T-helper 22 cell (primary cell): ENCODE data around the gene APC2.
"Not testable (repeated sequence)": the region's sequence is repeated elsewhere in the genome, so short reads cannot be mapped to it uniquely, and the experiment has no call there.

Source experiments
- DNase-seq: peaks from one replicate; pipeline ENCODE4 v3.0.0-alpha.2; 2020; ENCODE audit warnings: low read depth

The APC2 gene

DNA sequence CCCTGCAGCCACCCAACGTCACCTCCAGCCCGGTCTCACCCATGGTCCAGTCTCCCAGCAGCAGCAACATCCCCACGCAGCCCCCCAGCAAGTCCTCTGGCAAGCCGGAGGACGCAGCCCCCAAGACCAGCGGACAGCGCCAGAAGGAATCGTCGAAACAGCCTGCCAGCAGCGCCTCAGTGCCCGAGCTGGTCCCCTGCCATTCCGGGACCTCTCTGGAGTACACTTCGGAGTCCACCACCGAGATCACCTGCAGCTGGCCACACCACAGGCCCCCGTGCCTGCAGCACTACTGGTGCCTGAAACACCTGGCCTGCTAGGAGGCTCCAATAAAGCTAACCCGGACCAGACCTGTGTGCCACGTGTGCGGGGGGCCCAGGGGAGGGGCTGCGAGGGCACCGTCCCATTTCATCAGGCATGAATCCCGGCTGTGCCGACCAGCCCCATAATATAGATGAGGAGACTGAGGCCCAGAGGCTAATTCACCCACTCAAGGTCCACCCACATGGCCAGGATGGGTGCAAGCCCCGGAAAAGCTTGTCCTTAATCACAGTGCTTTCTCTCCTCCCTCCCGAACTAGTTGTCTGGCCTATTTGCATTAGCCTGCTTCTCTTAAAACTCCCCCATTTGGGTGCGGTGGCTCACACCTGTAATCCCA, 47.8 kb downstream of the APC2 start:
- no peak for DNase-seq

DNA sequence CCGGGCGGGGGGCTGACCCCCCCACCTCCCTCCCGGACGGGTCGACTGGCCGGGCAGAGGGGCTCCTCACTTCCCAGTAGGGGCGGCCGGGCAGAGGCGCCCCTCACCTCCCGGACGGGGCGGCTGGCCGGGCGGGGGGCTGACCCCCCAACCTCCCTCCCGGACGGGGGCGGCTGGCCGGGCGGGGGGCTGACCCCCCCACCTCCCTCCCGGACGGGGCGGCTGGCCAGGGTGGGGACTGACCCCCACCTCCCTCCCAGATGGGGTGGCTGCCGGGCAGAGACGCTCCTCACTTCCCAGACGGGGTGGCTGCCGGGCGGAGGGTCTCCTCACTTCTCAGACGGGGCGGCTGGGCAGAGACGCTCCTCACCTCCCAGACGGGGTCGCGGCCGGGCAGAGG, 49.3 kb downstream of the APC2 start:
- DNase-seq, result not testable (repeated sequence)

DNA sequence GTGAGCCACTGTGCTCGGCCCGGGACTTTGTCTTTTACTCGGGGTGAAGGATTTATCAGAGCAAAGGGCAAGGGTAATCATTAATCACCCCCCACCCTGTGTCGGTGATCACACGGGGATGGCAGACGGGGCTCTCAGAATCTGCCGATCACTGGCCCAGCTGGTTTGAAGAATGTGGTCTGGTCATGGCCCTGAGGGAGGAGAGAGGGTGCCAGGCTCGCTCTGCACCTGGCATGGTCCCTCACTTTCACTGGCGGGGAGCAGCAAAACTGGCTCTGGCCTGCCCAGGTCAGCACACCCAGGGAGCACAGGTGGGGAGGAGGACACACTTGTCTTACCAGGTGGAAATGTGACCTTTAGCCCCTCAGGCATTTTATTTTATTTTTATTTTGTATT, 51.3 kb downstream of the APC2 start:
- DNase-seq, result no peak

DNA sequence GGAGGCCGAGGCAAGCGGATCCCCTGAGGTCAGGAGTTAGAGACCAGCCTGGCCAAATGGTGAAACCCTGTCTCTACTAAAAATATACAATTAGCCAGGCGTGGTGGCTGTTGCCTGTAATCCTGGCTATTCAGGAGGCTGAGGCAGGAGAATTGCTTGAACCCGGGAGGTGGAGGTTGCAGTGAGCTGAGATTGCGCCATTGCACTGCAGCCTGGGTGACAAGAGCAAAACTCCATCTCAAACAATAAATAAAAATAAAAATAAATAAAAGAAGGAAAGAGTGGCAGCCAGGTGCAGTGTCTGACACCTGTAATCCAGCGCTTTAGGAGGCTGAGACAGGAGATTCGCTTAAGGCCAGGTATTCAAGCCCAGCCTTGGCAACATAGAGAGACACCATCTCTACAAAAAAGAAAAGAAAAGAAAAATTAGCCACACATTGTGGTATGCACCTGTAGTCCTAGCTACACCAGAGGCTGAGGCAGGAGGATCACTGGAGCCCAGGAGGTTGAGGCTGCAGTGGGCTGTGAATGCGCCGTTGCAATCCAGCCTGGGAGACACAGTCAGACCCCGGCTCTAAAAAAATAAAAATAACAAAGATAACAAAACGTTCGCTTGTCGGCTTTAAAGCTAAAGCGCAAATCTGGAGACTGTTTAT, 52.6 kb downstream of the APC2 start:
- DNase-seq, result no peak

DNA sequence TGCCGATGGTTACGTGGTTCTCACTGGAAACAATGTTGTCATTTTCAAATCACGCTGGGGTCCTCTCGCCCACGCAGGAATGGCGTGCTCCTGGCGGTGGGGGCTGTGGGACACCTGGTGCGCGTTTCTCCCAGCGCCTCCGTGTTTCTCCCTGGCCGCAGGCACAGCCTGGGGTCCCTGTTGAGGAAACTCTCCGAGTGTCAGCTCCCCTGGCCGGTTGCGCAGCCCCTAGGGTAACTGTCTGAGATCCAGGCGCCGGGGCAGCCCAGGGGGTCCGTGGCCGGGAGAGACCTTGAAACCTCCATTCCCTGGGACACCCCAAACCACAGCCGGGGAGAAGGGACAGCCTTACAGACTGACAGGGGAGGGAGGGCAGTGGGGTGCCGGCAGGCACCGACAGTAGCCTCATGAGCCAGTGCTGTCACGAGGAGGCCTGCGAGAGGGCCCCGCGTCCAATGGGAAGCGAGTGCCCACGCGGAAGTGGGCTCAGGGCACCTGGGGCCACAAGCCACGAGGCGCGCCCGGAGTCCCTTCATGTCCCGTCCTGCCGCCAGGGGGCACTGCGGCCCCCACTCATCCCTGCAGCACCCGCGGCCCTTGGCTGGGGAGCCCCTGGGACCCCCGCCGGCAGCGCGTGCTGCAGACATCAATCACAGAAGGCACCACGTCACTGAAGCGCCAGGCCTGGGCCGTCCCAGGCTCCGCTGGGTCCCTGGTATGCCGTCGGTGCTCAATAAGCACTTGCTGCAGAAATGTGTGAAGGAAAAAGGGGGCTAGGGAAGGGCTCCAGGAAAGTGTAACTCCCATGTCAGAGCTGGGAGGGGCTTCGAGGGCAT, 53.4 kb downstream of the APC2 start:
- DNase-seq, result no peak

DNA sequence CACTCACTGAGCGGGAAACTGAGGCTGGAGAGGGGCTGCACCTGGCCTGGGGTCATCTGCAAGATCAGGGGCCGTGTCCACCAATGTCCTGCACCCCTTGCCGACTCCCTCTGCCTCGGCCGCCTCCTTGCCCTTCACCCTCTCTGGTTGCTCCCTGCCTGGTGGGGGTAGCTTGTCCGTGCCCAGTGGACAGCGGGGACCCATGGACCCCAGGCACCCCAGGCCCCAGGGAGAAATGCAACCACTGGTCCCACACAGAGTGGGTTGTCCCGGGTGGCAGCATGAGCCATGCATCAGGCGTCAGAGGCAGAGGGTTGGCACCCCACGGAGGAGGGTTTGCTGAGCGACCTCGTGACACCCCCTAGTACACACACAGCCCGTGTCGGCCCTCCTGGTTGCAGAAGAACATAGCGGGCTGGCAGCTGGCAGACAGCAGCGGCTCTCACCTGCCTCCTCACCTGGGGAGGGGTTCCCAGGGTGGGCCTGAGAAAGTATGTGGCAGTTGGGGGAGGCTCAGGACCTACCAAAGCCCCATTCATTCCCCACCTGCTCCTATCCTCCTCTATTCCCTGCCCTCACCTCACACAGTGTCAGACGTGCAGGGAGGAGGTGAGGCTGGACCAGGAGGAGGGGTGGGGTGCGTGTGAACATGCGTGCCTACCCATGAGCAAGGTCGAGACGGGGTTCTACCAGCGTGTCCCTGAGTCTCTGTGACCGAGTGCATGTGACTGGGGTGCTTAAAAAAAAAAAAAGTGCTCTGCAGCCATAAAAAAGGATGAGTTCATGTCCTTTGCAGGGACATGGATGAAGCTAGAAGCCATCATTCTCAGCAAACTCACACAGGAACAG, 54.2 kb downstream of the APC2 start:
- no peak for DNase-seq

DNA sequence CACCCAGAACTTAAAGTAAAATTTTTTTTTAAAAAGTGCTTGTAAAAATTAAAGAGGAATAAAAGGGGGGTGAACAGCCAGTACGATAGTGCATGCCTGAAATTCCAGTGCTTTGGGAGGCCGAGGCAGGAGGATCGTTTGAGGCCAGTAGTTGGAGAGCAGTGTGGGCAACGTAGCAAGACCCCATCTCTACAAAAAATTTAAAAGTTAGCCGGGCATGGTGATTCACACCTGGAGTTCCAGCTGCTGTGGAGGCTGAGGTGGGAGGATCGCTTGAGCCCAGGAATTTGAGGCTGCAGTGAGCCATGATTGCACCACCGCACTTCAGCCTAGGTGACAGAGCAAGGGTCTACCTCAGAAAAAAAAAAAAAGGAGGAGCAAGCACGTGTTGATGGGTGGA, 55.1 kb downstream of the APC2 start:
- no peak for DNase-seq

DNA sequence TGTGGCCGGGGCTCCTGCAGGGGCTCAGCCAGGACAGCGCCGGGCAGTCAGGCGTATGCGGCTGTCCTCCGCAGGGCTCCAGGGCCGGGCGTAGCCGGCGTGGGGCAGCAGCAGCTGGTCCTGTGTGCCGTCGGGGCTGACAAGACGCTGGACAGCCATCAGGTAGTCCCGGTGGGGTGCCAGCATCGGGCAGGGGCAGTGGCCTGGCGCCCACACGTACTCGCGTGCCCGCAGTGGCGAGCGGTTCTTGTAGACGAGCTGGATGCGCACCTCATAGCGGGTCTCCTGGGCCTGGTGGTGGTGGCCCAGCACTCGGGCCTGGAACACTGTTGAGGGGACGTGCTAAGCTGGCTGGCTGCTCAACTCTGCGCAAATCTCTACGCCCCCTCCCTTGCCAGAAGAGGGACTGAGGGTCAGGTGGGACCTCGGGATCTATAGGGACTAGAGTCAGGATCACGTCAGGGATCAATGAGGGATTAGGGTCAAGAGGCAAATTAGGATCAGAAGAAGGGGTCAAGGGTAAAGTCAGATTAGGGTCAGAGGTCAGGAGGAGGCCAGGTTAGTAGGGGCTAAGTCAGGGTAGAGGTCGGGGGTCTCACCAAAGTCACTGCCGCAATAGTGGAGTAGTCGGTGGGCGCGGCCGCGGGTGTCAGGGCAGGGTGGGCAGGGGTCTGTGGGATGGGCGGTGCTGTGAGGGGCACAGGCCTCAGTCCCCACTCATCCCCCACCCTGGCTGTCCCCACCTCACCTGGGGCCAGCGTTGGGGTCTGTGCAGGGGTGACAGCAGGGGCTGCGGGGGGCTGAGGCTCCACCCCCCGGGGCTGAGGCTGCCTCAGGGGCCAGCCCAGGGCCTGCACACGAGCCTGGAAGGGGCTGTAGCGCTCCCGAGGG, 56.3 kb downstream of the APC2 start:
- DNase-seq, result no peak

DNA sequence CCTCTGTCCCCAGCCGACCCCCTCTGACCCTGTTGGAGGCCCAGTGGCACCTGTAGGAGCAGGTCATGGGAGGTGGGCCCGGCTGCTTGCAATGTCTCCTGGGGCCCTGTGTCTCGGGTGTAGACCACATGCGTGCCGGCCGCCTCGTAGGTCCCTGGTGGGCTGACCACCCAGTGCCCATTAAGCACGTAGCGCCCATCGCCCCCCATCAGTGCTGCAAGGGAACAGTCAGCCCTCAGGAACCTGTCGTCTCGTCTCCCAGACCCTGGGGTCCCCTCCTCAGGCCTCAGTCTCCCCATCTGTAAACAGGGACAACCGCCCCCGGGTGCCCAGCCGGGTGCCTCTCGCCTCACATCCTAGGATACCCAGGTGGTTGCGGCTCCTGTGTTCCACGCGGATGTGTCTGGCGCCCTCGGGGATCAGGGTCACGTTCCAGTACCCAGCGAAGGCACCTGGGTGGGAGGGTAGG, 57.3 kb downstream of the APC2 start:
- no peak for DNase-seq

DNA sequence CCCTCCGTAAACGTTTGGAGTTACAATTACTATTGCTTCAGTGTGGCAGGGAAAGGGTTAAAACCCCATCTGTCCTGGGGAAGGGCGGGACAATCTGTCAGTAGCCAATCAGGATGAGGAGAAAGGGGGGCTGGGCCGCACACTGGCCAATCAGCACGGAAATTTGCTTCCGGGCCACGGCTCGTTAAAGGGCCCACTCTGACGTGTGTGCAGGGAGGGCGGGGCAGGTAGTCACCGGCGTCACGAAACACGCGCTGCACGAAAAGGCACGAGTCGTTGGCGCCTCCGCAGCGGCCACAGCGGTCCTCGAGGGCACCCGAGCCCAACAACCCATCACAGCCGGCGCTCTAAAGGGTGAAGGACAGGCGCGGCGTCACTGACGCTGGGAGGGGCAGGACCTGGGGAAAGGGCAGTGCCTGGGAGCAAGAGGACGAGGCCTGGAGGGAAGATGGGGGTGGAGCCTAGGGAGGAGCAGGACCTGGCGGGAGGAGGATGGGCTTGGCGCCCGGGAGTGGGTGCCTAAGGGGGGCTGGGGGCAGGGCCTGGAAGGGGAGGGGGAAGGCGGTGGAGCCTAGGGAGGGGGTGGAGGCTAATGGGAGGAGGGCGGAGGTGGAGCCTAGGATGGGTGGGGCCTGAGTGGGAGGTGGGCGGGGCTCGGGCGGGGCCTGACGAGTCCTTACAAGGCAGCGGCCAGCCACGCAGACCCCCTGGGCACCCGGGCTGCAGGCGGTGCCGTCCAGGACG, 58.0 kb downstream of the APC2 start:
- DNase-seq, result peak; percentile 83

DNA sequence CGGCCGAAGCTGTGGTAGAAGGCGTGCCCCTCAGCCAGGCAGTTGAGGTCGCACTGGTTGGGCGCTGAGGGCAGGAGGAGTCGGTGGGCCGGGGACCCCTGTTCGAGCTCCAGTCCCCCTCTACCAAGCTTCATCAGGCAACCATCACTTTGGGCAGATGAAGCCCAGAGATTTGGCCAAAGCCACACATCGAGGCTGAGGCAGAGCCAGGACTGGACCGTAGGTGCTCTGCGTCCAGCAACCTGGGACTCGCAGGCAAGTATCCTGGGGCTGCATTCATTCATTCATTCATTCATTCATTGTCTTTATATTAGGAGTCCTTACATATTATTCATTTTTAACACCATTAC, 58.6 kb downstream of the APC2 start:
- DNase-seq, result no peak

DNA sequence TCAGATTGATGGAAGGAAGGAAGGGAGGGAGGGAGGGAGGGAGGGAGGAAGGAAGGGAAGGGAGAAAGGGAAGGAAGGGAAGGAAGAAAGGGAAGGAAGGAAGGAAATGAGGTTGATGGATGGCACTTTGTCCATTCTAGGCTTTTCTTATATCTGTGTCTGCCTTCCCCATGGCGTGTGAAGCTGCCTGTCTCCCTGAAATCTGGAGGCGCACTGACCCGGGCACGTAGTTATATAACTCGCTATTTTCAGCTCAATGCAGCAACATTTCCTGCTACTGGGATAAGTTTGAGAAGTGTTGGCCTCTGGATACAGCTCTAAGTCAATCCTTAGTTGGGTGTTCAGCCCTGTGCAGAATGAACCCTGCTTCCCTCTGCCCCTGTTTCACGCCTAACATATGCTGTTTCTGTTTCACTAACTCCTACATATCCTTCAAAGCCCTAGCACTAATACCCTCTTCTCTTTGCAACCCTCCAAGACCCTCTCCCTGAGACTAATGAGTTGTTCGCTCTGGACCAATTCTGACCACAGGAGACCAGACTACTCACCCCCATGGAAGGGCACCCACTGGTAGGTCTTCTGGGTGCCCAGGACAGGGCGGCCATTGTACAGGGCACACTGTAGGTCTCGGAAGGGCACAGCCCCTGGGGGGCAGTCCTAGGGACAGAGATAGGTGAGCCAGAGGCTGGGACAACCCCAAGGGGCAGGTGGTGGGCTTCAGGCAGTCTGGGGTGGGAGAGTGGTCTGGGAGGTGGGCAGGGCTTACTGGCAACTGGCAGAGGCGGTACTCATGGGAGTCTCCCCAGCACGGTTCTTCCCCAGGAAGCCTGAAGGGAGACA, 59.9 kb downstream of the APC2 start:
- no peak for DNase-seq

DNA sequence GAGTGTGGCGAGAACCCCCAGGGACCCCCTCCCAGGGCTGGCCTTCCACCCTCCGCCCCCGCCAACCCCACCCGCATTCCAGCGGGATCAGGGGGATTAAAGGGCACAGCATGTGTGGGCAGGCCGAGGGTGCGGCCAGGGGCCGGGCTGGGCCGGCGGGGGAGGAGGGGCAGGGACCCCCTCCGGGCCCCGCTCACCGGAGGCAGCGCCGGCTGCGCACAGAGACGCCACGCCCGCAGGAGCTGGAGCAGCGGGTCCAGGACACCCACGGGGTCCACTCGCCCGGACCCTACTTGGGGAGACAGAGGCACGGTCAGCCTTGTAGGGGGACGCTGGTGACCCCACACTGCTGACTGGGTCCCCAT, 60.5 kb downstream of the APC2 start:
- no peak for DNase-seq

DNA sequence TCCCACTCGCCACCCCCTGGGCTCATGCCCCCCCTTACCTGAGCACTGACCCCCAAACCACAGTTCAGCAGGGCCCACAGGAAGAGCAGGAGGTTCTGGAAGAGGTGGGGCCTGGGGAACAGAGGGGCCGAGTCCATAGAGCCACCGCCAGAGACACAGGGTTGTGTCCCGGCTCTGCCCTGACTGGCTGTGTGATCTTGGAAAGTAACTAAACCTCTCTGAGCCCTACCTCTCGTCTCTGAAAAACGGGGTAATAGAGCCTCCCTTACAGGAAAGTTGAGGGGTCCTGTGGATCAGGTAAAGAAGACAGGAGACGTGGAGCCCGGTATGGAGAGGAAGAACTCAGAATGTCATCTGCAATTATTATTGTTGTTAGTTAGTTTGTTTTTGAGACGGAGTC, 60.9 kb downstream of the APC2 start:
- DNase-seq, result no peak

DNA sequence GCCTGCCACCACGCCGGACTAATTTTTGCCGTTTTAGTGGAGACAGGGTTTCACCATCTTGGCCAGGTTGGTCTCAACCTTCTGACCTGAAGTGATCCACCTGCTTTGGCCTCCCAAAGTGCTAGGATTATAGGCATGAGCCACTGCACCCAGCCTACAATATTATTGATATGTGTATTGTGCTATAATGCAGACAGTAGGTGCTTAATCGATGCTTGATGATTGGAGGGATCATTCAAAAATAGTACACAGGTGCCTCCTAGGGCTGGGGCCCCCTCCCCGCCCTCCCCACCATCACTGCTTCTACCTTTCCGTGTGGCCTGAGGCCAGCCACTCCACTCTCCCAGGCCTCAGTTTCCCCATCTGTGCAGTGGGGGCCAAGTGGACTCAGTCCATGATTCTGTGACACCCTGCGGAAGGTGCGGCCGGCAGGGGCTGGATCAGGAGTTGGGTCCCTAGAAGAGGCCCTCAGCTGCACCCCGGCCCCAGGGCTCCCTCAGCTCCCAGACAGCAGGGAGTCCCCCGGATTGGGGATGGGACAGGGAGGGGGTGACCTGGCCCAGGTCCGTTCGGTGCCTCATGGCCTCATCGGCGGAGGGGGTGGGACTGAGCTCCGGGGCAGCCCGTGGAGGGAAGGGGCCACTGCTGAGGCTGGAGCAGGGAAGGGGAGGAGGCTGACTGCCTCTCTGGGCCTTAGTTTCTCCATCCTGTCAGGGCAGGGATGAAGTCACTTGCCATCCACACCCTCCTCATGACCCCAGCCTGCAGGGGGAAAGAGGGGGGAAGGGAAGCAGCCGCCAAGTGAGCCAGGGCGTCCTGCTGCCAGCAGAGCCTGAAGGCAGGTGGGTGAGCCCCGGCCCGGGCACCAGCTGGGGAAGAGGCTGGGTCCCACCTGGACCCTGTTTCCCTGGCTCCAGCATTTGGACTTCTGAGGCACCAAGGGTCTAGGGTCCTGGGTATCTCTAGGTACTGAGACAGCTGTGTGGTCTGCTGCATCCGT, 61.7 kb downstream of the APC2 start:
- no peak for DNase-seq

DNA sequence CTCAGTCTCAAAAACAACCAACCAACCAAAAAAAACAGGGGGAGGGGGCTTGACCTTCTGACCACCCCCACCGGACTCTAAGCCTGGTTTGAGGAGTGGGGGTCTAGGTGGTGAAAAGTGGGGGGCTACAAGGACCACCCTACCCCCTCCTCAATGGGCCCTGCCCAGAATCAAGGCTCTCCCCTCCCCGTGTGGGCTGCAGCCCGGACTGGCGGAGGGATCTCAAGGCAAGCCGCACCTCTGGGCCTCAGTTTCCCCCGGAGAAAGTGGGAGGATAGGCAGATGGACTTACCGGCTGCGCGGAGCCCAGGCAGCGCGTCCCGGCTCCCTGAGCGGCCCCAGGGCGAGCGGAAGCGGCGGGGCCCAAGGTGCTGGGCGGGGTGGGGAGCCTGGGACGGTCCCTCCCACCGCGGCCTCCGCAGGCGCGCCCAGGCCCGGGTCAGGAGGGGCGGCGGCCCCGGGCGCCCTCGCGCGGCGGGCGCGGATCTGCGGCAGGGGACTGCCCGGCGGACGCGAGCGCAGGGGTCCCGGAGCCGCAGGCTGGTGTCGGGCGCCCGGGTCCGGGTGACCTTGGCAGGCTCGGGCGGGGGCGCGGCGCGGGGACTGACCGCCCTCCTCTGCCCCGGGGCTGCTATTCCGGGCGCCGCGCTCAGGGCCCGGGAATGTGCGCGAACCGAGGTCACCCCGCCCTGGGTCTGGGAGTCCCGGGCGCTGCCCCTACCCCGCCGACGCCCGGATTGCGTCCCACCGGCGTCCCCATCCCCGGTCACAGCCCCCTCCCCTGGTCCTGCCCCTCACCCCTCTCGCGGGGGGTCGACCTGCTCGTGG, 63.0 kb downstream of the APC2 start, which contains the start of gene ADAMTSL5:
Gene ADAMTSL5, minus strand, starts transcription at position 349 of the 828 bp plus-strand sequence. CDS start 2,076 bp downstream, outside the sequence.
- DNase-seq, result peak; percentile 22
